ENCODE data around the gene TPSAB1.
A peak's percentile ranks its signal among the peaks of the same experiment; 100 is the strongest.
"Not testable (repeated sequence)": the region's sequence is repeated elsewhere in the genome, so short reads cannot be mapped to it uniquely, and the experiment has no call there.

The TPSAB1 gene

GRCh38 chr16:1243907-1244850 lies 3.7 kb downstream of the TPSAB1 start:
- not testable (repeated sequence) for H3K27me3 Mint-ChIP-seq; H3K27ac Mint-ChIP-seq; DNase-seq; H3K36me3 Mint-ChIP-seq (ENCODE audit: low read depth); H3K9me3 Mint-ChIP-seq; H3K4me1 Mint-ChIP-seq; H3K4me3 Mint-ChIP-seq
- peak; percentile 15 for ATAC-seq

DNA sequence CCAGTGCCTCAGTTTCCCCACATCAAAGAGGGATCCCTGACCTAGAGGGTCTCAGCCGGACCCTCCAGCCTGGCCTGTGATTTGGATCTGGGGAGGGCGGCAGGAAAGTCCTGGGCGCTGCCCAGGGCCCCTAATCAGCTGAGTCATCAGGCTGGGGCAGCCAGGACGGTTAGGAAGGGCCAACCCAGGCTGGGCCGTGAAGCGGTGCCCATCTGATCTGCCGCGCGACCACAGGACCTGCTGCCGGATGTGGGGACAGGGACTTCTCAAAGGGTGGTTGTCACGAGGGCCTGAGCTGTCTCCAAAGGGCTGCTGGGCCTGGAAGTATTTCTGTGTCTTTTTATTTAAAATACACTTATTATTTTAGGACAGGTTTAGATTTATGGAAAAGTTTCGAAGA lies 4.4 kb downstream of the TPSAB1 start:
- no peak overlapping the region for H3K4me3 Mint-ChIP-seq
- peaks cover 9% of the 10 kb centered on the region for H3K27me3 Mint-ChIP-seq

DNA sequence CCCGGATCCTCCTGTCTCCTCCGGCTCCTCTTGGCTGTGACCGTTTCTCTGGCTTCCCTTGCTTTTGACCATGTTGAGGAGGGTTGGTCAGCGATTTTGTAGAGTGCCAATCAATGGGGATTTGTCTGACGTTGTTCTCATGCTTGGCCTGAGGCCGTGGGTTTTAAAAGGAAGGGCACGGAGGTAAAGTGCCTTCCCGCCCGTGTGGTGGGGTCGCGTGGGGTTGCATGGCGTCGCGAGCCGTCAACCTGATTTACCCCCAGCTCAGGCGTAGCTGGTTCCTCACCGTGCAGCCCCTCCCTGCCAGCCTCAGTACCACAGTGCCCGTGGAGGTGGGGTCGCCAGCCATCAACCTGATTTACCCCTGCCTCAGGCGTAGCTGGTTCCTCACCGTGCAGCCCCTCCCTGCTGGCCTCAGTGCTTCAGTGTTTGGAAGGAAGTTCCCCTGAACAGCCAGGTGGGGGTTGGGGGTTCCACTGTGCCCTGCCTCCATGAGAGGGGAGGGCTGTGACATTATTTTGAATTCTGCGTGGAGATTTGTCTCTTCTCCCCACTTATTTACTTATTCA lies 5.0 kb downstream of the TPSAB1 start:
- Mint-ChIP-seq H3K9me3 (no peaks in the 10 kb centered on the region), H3K36me3 (ENCODE audit: low read depth) (no peaks in the 10 kb centered on the region), H3K4me1 (peaks cover 3% of the 10 kb centered on the region), H3K27me3 (peaks cover 9% of the 10 kb centered on the region), H3K4me3 (no peak overlapping the region), H3K27ac (no peak overlapping the region)
- ATAC-seq (no peak), DNase-seq (no peak)

More for the DNA sequence above, 4.4 kb downstream of the TPSAB1 start:
- no peak overlapping the region for H3K27ac Mint-ChIP-seq
- no peak for ATAC-seq
- no peak for DNase-seq
- H3K9me3 Mint-ChIP-seq = no peaks in the 10 kb centered on the region
- peaks cover 3% of the 10 kb centered on the region for H3K4me1 Mint-ChIP-seq
- no peaks in the 10 kb centered on the region for H3K36me3 Mint-ChIP-seq (ENCODE audit: low read depth)

GRCh38 chr16:1247903-1248537 lies 7.5 kb downstream of the TPSAB1 start:
- not testable (repeated sequence) for H3K27ac Mint-ChIP-seq; H3K4me3 Mint-ChIP-seq; H3K4me1 Mint-ChIP-seq; ATAC-seq; H3K36me3 Mint-ChIP-seq (ENCODE audit: low read depth); DNase-seq; H3K27me3 Mint-ChIP-seq; H3K9me3 Mint-ChIP-seq

- not testable (repeated sequence) for H3K36me3 Mint-ChIP-seq (ENCODE audit: low read depth); DNase-seq; H3K9me3 Mint-ChIP-seq; H3K27ac Mint-ChIP-seq; H3K4me3 Mint-ChIP-seq; H3K27me3 Mint-ChIP-seq; H3K4me1 Mint-ChIP-seq
- peak; percentile 21 for ATAC-seq
These were observed 8.7 kb downstream of the TPSAB1 start for GRCh38 chr16:1249031-1249755.

- not testable (repeated sequence) for ATAC-seq; H3K27ac Mint-ChIP-seq; H3K4me3 Mint-ChIP-seq; H3K9me3 Mint-ChIP-seq; H3K27me3 Mint-ChIP-seq; H3K4me1 Mint-ChIP-seq; DNase-seq; H3K36me3 Mint-ChIP-seq (ENCODE audit: low read depth)
These were observed 13.3 kb downstream of the TPSAB1 start for GRCh38 chr16:1253701-1254364.

DNA sequence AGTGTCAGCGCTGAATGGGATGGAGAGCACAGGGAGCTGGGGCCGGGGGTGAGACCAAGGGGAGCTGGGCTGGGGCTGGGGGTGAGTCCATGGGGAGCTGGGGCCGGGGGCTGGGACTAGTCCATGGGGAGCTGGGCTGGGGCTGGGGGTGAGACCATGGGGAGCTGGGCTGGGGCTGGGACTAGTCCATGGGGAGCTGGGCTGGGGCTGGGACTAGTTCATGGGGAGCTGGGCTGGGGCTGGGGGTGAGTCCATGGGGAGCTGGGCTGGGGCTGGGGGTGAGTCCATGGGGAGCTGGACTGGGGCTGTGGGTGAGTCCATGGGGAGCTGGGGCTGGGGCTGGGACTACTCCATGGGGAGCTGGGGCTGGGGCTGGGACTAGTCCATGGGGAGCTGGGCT lies 14.3 kb downstream of the TPSAB1 start:
- H3K9me3 Mint-ChIP-seq = not testable (repeated sequence)

DNA sequence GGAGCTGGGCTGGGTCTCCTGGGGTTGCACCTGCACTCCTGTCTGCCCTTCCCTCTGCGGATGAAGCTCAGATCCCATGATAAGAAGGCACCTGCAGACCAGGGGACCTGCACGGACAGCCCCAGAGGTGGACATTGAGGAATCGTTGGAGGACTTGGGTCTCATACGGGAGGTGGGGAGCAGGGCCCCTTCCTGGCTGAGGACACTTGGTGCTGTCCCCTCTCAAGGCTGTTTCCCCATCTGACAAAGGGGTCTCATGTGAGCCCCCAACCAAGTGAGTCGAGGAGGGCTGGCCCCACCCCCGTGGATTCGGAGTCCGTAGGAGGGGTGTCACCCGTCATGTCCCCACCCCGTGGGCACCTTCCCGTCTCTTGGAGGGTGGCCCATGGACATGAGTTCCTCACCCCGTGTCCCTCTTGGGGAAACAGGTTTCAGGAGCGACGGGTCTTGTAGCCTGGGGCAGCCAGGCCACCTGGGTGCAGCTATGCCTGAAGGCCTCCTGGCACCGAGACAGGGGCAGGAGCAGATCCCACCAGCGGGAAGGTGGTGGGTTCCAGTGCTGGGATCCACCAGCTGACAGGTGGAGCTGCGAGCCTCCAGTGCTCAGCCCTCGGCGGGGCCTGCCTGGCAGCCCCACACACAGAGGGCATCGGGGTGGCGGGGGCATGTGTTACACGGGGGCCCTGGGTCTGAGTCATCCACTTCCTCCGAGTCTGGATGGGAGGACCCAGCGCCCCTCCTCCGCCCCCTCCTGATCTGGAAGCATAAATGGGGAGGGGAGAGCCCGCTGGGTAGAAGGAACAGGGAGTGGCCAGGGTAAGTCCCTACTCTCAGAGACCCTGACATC lies 15.0 kb downstream of the TPSAB1 start, which contains the start of gene TPSD1:
TSS of gene TPSD1 (plus strand) at position 794 of the 847 bp plus-strand sequence. CDS start 212 bp downstream, outside the sequence.
- not testable (repeated sequence) for ATAC-seq, H3K27ac Mint-ChIP-seq, H3K4me1 Mint-ChIP-seq

More for the DNA sequence above, 14.3 kb downstream of the TPSAB1 start:
- not testable (repeated sequence) for ATAC-seq; H3K27ac Mint-ChIP-seq; H3K4me1 Mint-ChIP-seq; H3K27me3 Mint-ChIP-seq; H3K36me3 Mint-ChIP-seq (ENCODE audit: low read depth); DNase-seq; H3K4me3 Mint-ChIP-seq

DNA sequence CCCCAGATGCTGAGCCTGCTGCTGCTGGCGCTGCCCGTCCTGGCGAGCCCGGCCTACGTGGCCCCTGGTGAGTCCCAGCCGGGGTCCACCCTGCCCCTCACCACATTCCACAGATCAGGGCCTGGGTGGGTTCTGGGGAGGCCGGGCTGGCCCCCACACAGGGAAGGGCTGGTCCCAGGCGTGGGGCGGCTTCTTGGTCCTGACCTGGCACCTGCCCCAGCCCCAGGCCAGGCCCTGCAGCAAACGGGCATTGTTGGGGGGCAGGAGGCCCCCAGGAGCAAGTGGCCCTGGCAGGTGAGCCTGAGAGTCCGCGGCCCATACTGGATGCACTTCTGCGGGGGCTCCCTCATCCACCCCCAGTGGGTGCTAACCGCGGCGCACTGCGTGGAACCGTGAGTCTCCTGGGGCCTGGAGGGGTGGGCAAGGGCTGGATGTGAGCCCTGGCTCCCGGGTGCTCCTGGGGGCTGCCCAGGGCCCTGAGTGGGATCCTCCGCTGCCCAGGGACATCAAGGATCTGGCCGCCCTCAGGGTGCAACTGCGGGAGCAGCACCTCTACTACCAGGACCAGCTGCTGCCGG lies 15.9 kb downstream of the TPSAB1 start:
- H3K4me3 Mint-ChIP-seq; H3K9me3 Mint-ChIP-seq; H3K27ac Mint-ChIP-seq; ATAC-seq; H3K36me3 Mint-ChIP-seq (ENCODE audit: low read depth); H3K4me1 Mint-ChIP-seq; DNase-seq: not testable (repeated sequence)
- peaks cover 13% of the 10 kb centered on the region for H3K27me3 Mint-ChIP-seq

More for the DNA sequence above, 15.0 kb downstream of the TPSAB1 start, which contains the start of gene TPSD1:
- H3K4me3 Mint-ChIP-seq; DNase-seq; H3K36me3 Mint-ChIP-seq (ENCODE audit: low read depth); H3K27me3 Mint-ChIP-seq; H3K9me3 Mint-ChIP-seq: not testable (repeated sequence)

- Mint-ChIP-seq H3K27me3 (peaks cover 16% of the 10 kb centered on the region), H3K36me3 (ENCODE audit: low read depth) (no peaks in the 10 kb centered on the region), H3K4me1 (peaks cover 2% of the 10 kb centered on the region), H3K9me3 (no peaks in the 10 kb centered on the region), H3K27ac (no peak overlapping the region), H3K4me3 (no peak overlapping the region)
- no peak for DNase-seq
- peak; percentile 27 for ATAC-seq
These were observed 16.4 kb downstream of the TPSAB1 start for GRCh38 chr16:1256874-1257322.

- no peak for DNase-seq
- ATAC-seq = no peak
- peaks cover 22% of the 10 kb centered on the region for H3K27me3 Mint-ChIP-seq
These were observed 17.2 kb downstream of the TPSAB1 start for GRCh38 chr16:1257561-1258224.

GRCh38 chr16:1258225-1258600 lies 17.7 kb downstream of the TPSAB1 start:
- Mint-ChIP-seq H3K36me3 (ENCODE audit: low read depth) (no peaks in the 10 kb centered on the region), H3K27me3 (peaks cover 22% of the 10 kb centered on the region), H3K27ac (no peak overlapping the region), H3K4me1 (peaks cover 2% of the 10 kb centered on the region), H3K4me3 (no peak overlapping the region), H3K9me3 (no peaks in the 10 kb centered on the region)
- DNase-seq (no peak), ATAC-seq (no peak)

More at GRCh38 chr16:1257561-1258224, 17.2 kb downstream of the TPSAB1 start:
- Mint-ChIP-seq H3K36me3 (ENCODE audit: low read depth) (no peaks in the 10 kb centered on the region), H3K4me1 (peaks cover 2% of the 10 kb centered on the region), H3K27ac (no peak overlapping the region), H3K9me3 (no peaks in the 10 kb centered on the region), H3K4me3 (no peak overlapping the region)
